K562 (cell line): ENCODE results near the gene ULBP1. TPM values are rescaled to one million over a fixed set of nuclear protein-coding genes. Genes with fewer than 3 reads are reported as not detected.

Experiments
- CBFB ChIP-seq: sonication (generic); formaldehyde crosslinking; IDR thresholded peaks from 2 replicates; pipeline ENCODE4 v1.4.0; 2020; ENCODE audit warnings: mild to moderate bottlenecking, missing genetic modification reagents
- CHCHD3 ChIP-seq: fragments of 250-450 bp; sonication (Bioruptor Pico); IDR thresholded peaks from 2 replicates; pipeline ENCODE4 v2.1.2; 2022; ENCODE audit warnings: mild to moderate bottlenecking
- CREBBP ChIP-seq: IDR thresholded peaks from one replicate; pipeline ENCODE4 v1.6.1; 2012; ENCODE audit warnings: low read depth, mild to moderate bottlenecking, control low read depth, inconsistent platforms, low read length
- HMG20B ChIP-seq: fragments of 250-450 bp; sonication (Bioruptor Pico); IDR thresholded peaks from 2 replicates; pipeline ENCODE4 v1.5.0; 2021; ENCODE audit warnings: mild to moderate bottlenecking
- KAT2B ChIP-seq: IDR thresholded peaks from one replicate; pipeline ENCODE4 v1.6.1; 2012; ENCODE audit warnings: low read depth, mild to moderate bottlenecking, control low read depth, inconsistent platforms, low read length, moderate library complexity
- KLF13 ChIP-seq: fragments of 450-650 bp; IDR thresholded peaks from 2 replicates; pipeline ENCODE4 v1.6.1; 2016; ENCODE audit warnings: missing genetic modification characterization, low read depth, mild to moderate bottlenecking, missing compliant biosample characterization, moderate library complexity, borderline replicate concordance
- LARP7 ChIP-seq: fragments of 450-650 bp; IDR thresholded peaks from 2 replicates; pipeline ENCODE4 v1.6.1; 2016
- MAFK ChIP-seq: IDR thresholded peaks from 2 replicates; pipeline ENCODE4 v1.6.1; 2011; ENCODE audit warnings: low read length, improper control_type of control experiment
- MCM3 ChIP-seq: fragments of 450-650 bp; IDR thresholded peaks from 2 replicates; pipeline ENCODE4 v1.6.1; 2016
- MIER1 ChIP-seq: fragments of 450-650 bp; IDR thresholded peaks from 2 replicates; pipeline ENCODE4 v1.6.1; 2016; ENCODE audit warnings: antibody characterized with exemption, mild to moderate bottlenecking, low read depth
- MTA2 ChIP-seq: fragments of 450-650 bp; IDR thresholded peaks from 2 replicates; pipeline ENCODE4 v1.6.1; 2016; ENCODE audit warnings: low read depth
- NFYB ChIP-seq: IDR thresholded peaks from 2 replicates; pipeline ENCODE4 v1.6.1; 2011; ENCODE audit warnings: mild to moderate bottlenecking, moderate library complexity; ENCODE audit not compliant: insufficient read length; ENCODE audit errors: extremely low read depth
- NR1H2 ChIP-seq: sonication (generic); formaldehyde crosslinking; IDR thresholded peaks from 2 replicates; pipeline ENCODE4 v1.4.0; 2020; ENCODE audit warnings: mild to moderate bottlenecking, missing genetic modification reagents
- NUFIP1 ChIP-seq: fragments of 450-650 bp; IDR thresholded peaks from 2 replicates; pipeline ENCODE4 v1.6.1; 2018; ENCODE audit not compliant: partially characterized antibody
- PRMT5 ChIP-seq: sonication (generic); formaldehyde crosslinking; IDR thresholded peaks from 2 replicates; pipeline ENCODE4 v1.5.0; 2020; ENCODE audit warnings: missing genetic modification reagents
- PRPF4 ChIP-seq: fragments of 200-400 bp; formaldehyde crosslinking; IDR thresholded peaks from one replicate; pipeline ENCODE4 v1.6.1; 2017; ENCODE audit warnings: low read length, low read depth, mild to moderate bottlenecking; ENCODE audit not compliant: insufficient read depth, poor library complexity, severe bottlenecking
- RCOR1 ChIP-seq, 2 experiments: IDR thresholded peaks; 2 replicates each; pipeline ENCODE4 v1.6.1; 2012; ENCODE audit warnings: low read depth in 2 of 2, low read length in 2 of 2, borderline replicate concordance in 1 of 2, improper control_type of control experiment in 1 of 2
- RFX5 ChIP-seq: IDR thresholded peaks from 2 replicates; pipeline ENCODE4 v1.6.1; 2011; ENCODE audit warnings: low read depth, mild to moderate bottlenecking, improper control_type of control experiment, low read length
- RNF2 ChIP-seq: sonication (generic); IDR thresholded peaks from 2 replicates; pipeline ENCODE4 v1.6.1; 2016
- ZNF23 ChIP-seq: fragments of 250-450 bp; sonication (Bioruptor Pico); IDR thresholded peaks from 2 replicates; pipeline ENCODE4 v1.4.0; 2020; ENCODE audit warnings: mild to moderate bottlenecking
- ZNF445 ChIP-seq: fragments of 250-450 bp; sonication (Bioruptor Pico); IDR thresholded peaks from 2 replicates; pipeline ENCODE4 v1.4.0; 2020; ENCODE audit warnings: low read depth, mild to moderate bottlenecking, moderate library complexity
- polyA plus RNA-seq, 8 experiments: library from polyadenylated mRNA; depleted of rRNA in 4 of 8; stranded (reverse) in 5 of 8; unstranded in 3 of 8; fragments of >200 nt; fragmentation: Nextera tagmentation in 2 of 8; fragmentation: Illumina TruSeq in 1 of 8; extraction: Ambion mirVana in 2 of 8; extraction: Trizol in 1 of 8; gene quantifications; 2 replicates each; pipeline versions ENCODE4 v1.2.1 to v1.2.3, GENCODE V29; 2011 to 2014; ENCODE audit warnings: inconsistent platforms in 1 of 8, missing spikeins in 1 of 8
- total RNA-seq, 7 experiments: library from RNA; depleted of rRNA in 6 of 7; stranded (reverse); fragments of >200 nt in 6 of 7; fragmentation: Illumina TruSeq in 2 of 7; extraction: Trizol in 2 of 7; gene quantifications; 2 replicates each; pipeline versions ENCODE4 v1.2.1 to v1.2.3, GENCODE V29; 2011 to 2021; ENCODE audit warnings: low replicate concordance in 1 of 7
- TF ChIP-seq, protein P1 (sequence below): fragments of 250-450 bp; sonication (Bioruptor Pico); IDR thresholded peaks from 2 replicates; pipeline ENCODE4 v1.9.0; 2021; ENCODE audit warnings: mild to moderate bottlenecking, inconsistent platforms
- TF ChIP-seq, protein P2 (sequence below): fragments of 450-650 bp; IDR thresholded peaks from 2 replicates; pipeline ENCODE4 v1.6.1; 2018; ENCODE audit warnings: mild to moderate bottlenecking, low read depth; ENCODE audit not compliant: partially characterized antibody
- TF ChIP-seq, protein P3 (sequence below): fragments of 450-650 bp; IDR thresholded peaks from 2 replicates; pipeline ENCODE4 v1.6.1; 2018; ENCODE audit not compliant: partially characterized antibody

The ULBP1 gene
- total and polyA plus RNA-seq, 9 of the 15 experiments (the other 6 are each of a cell fraction or from before 2014, with no cell fraction given): 0.33 to 6.0 (median 2.5) TPM

DNA sequence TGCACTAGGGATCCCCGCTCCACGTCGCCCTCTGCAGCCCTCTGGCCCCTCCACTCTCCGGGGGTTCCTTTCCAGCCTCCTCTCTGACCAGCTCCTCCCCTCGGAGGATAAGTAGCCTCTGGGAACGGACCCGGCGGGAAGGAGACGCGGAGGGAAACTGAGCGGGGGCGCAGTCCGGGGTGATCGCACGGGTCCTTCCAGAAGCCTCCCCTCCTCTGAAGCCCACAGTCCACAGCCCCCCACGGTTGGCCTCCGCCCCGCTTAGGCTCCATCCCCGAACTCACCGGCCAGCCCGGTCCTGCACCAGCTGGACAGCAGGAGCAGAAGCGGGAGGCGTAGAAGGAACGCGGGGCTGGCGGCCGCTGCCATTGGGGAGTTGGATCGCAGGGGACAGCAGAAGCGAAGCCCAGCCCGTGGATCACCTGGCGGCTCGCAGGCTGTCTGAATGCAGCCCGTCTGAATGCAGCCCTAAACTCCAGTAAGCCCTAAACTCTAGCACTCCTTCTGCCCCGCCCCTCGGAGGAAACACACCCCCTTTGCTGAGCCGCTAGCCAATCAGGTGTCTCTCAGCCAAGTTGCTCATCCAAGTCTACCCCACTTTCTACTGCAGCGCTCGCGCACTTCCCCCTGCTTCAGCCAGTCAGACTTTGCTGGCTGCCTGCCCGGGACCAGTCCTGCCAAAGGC is 41.0 kb upstream of the ULBP1 start, which contains the start of gene RAET1G (continued):
- TF ChIP-seq, protein P1, sequence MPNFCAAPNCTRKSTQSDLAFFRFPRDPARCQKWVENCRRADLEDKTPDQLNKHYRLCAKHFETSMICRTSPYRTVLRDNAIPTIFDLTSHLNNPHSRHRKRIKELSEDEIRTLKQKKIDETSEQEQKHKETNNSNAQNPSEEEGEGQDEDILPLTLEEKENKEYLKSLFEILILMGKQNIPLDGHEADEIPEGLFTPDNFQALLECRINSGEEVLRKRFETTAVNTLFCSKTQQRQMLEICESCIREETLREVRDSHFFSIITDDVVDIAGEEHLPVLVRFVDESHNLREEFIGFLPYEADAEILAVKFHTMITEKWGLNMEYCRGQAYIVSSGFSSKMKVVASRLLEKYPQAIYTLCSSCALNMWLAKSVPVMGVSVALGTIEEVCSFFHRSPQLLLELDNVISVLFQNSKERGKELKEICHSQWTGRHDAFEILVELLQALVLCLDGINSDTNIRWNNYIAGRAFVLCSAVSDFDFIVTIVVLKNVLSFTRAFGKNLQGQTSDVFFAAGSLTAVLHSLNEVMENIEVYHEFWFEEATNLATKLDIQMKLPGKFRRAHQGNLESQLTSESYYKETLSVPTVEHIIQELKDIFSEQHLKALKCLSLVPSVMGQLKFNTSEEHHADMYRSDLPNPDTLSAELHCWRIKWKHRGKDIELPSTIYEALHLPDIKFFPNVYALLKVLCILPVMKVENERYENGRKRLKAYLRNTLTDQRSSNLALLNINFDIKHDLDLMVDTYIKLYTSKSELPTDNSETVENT (CRISPR knock-in tag): 0 out of 2 replicates have a peak, but pooled peaks have one; percentile 9
- TF ChIP-seq NFYB (peak; percentile 32), MCM3 (no peak), PRMT5 (CRISPR knock-in tag) (no peak), CREBBP (no peak), MAFK (no peak), ZNF445 (CRISPR knock-in tag) (no peak), RFX5 (no peak), KAT2B (no peak), RCOR1 (IDR thresholded peaks at IDR 0.05; ENCODE audit: borderline replicate concordance in 1 of 2, low read depth in 2 of 2, low read length in 2 of 2) (no peak), KLF13 (tag) (0 out of 2 replicates have a peak, but pooled peaks have one; percentile 51), RNF2 (no peak), NUFIP1 (no peak), LARP7 (no peak), CHCHD3 (no peak), MTA2 (no peak), CBFB (no peak), PRPF4 (no peak), ZNF23 (CRISPR knock-in tag) (no peak), NR1H2 (CRISPR knock-in tag) (no peak), HMG20B (CRISPR knock-in tag) (no peak), MIER1 (no peak)
- TF ChIP-seq, protein P2, sequence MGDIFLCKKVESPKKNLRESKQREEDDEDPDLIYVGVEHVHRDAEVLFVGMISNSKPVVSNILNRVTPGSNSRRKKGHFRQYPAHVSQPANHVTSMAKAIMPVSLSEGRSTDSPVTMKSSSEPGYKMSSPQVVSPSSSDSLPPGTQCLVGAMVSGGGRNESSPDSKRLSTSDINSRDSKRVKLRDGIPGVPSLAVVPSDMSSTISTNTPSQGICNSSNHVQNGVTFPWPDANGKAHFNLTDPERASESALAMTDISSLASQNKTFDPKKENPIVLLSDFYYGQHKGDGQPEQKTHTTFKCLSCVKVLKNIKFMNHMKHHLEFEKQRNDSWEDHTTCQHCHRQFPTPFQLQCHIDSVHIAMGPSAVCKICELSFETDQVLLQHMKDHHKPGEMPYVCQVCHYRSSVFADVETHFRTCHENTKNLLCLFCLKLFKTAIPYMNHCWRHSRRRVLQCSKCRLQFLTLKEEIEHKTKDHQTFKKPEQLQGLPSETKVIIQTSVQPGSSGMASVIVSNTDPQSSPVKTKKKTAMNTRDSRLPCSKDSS: no peak
- TF ChIP-seq, protein P3, sequence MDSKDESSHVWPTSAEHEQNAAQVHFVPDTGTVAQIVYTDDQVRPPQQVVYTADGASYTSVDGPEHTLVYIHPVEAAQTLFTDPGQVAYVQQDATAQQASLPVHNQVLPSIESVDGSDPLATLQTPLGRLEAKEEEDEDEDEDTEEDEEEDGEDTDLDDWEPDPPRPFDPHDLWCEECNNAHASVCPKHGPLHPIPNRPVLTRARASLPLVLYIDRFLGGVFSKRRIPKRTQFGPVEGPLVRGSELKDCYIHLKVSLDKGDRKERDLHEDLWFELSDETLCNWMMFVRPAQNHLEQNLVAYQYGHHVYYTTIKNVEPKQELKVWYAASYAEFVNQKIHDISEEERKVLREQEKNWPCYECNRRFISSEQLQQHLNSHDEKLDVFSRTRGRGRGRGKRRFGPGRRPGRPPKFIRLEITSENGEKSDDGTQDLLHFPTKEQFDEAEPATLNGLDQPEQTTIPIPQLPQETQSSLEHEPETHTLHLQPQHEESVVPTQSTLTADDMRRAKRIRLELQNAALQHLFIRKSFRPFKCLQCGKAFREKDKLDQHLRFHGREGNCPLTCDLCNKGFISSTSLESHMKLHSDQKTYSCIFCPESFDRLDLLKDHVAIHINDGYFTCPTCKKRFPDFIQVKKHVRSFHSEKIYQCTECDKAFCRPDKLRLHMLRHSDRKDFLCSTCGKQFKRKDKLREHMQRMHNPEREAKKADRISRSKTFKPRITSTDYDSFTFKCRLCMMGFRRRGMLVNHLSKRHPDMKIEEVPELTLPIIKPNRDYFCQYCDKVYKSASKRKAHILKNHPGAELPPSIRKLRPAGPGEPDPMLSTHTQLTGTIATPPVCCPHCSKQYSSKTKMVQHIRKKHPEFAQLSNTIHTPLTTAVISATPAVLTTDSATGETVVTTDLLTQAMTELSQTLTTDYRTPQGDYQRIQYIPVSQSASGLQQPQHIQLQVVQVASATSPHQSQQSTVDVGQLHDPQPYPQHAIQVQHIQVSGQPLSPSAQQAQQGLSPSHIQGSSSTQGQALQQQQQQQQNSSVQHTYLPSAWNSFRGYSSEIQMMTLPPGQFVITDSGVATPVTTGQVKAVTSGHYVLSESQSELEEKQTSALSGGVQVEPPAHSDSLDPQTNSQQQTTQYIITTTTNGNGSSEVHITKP: peak; percentile 42
